Muscle of leg (tissue), 11 donors: ENCODE data around the gene ZNF568. TPM values are rescaled to one million over a fixed set of nuclear protein-coding genes. Genes with fewer than 3 reads are reported as not detected.

Experiments
- DNase-seq: peaks from one replicate; pipeline ENCODE4 v3.0.0; 2013
- H3K27ac ChIP-seq: one replicate; pipeline ENCODE4 v1.5.1; 2013; ENCODE audit warnings: mild to moderate bottlenecking, low read length, control low read depth
- H3K27me3 ChIP-seq: one replicate; pipeline ENCODE4 v1.6.1; 2013; ENCODE audit warnings: low read length; ENCODE audit not compliant: control insufficient read depth, insufficient read depth
- H3K36me3 ChIP-seq: one replicate; pipeline ENCODE4 v1.6.1; 2013; ENCODE audit warnings: low read length; ENCODE audit not compliant: control insufficient read depth, insufficient read depth
- H3K4me1 ChIP-seq: one replicate; pipeline ENCODE4 v1.6.1; 2013; ENCODE audit warnings: low read length; ENCODE audit not compliant: control insufficient read depth, insufficient read depth
- H3K4me3 ChIP-seq: one replicate; pipeline ENCODE4 v1.5.1; 2013; ENCODE audit warnings: low read length, control low read depth
- H3K9me3 ChIP-seq: replicated peaks from 2 replicates; pipeline ENCODE4 v1.6.1; 2013; ENCODE audit warnings: low read depth, low read length; ENCODE audit not compliant: control insufficient read depth
- WGBS: methylation state at CpG from one replicate; pipeline ENCODE4 v1.1.5; 2013; ENCODE audit warnings: missing lambda C conversion rate; ENCODE audit not compliant: insufficient coverage; 5-methylcytosine and 5-hydroxymethylcytosine counted together
- polyA plus RNA-seq, 8 donors: library from polyadenylated mRNA; unstranded; fragments of 120-200 nt; gene quantifications; one replicate each; pipeline versions ENCODE4 v1.2.1 to v1.2.3, GENCODE V29; 2013; ENCODE audit warnings: inconsistent platforms in 1 of 8, low replicate concordance in 1 of 8; ENCODE audit not compliant: insufficient read length in 8 of 8, insufficient read depth in 1 of 8
- total RNA-seq: library from RNA; stranded (reverse); fragments of 120-200 nt; gene quantifications from one replicate; pipeline ENCODE4 v1.2.4, GENCODE V29; 2013

ZNF568 gene
- total and polyA plus RNA-seq, 9 donors = 21.9 to 37.4 (median 30.7) TPM

DNA sequence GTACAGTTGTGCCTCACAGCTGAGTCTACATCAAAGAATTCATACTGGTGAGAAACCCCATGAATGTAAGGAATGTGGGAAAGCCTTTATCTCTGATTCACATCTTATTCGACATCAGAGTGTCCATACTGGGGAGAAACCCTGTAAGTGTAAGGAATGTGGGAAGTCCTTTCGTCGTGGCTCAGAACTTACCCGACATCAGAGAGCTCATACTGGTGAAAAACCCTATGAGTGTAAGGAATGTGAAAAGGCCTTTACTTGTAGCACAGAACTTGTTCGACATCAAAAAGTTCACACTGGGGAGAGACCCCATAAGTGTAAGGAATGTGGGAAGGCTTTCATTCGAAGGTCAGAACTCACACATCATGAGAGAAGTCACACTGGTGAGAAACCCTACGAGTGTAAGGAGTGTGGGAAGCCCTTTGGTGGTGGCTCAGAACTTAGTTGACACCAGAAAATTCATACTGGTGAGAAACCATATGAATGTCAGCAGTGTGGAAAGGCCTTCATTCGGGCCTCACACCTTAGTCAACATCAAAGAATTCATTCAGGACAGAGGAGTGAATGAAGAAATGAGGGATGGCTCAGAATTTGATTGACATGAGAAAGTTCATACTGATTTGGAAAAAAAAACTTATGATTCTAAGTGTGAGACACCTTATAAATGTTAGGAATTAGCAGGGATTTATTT is 81.2 kb downstream of the ZNF568 start:
- Histone ChIP-seq H3K4me3 (no peak overlapping the region), H3K27me3 (no peaks in the 10 kb centered on the region), H3K4me1 (no peaks in the 10 kb centered on the region), H3K9me3 (peaks cover 5% of the 10 kb centered on the region), H3K27ac (no peak overlapping the region), H3K36me3 (peaks cover 26% of the 10 kb centered on the region)
- no peak for DNase-seq
- 97% methylated on average over 5 of the region's 8 CpGs for WGBS

DNA sequence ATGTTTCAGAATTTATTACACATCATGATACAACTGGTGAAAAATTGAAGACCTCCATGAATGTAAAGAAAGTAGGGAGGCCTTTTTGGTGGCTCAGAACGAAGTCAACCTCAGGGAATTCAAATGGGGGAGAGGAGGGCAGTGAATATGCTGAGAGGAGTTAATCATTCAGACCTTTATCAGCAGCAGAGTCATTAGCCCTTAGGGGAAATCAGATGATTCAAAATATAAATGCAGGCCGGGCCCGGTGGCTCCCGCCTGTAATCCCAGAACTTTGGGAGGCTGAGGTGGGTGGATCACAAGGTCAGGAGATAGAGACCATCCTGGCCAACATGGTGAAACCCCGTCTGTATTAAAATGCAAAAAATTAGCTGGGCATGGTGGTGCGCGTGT is 81.7 kb downstream of the ZNF568 start:
- Histone ChIP-seq H3K4me3 (no peak overlapping the region), H3K27me3 (no peaks in the 10 kb centered on the region), H3K9me3 (peaks cover 1% of the 10 kb centered on the region), H3K27ac (no peak overlapping the region), H3K4me1 (no peaks in the 10 kb centered on the region), H3K36me3 (peaks cover 26% of the 10 kb centered on the region)
- whole genome bisulfite sequencing = 94% methylated on average over 3 of the region's 7 CpGs
- no peak for DNase-seq

DNA sequence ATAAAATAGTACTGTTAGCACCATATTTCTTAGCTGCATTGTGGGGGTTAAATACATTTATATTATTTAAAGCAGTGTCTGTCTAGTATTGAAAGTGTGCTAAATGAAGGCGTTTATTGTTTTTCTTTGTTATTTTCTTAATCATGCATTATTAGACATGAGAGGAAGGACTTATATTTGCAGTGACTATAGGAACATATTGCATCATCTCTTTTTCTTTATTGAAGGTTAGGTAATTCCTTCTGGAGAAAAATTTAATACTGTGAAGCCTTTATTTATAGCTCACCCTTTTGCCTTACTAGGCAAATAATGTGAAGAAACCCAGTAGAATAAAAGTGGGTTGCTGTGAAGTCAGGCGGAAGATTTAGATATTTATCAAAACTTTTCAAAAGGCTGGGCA is 83.2 kb downstream of the ZNF568 start:
- DNase-seq = no peak
- Histone ChIP-seq H3K36me3 (peaks cover 26% of the 10 kb centered on the region), H3K4me1 (no peaks in the 10 kb centered on the region), H3K27me3 (no peaks in the 10 kb centered on the region), H3K9me3 (no peaks in the 10 kb centered on the region), H3K27ac (no peak overlapping the region), H3K4me3 (no peak overlapping the region)
- WGBS = no CpG with 5 or more reads among the region's 2 CpGs

GRCh38 chr19:37007587-37008220 is 91.6 kb downstream of the ZNF568 start:
- no peak overlapping the region for H3K27ac ChIP-seq
- peaks cover 40% of the 10 kb centered on the region for H3K9me3 ChIP-seq
- WGBS = 18% methylated on average over 40 of the region's 48 CpGs

GRCh38 chr19:37009871-37010270 is 93.7 kb downstream of the ZNF568 start:
- H3K27me3 ChIP-seq = no peaks in the 10 kb centered on the region
- peaks cover 61% of the 10 kb centered on the region for H3K9me3 ChIP-seq
- H3K36me3 ChIP-seq = peaks cover 3% of the 10 kb centered on the region
- no peak overlapping the region for H3K27ac ChIP-seq
- no peak overlapping the region for H3K4me3 ChIP-seq
- H3K4me1 ChIP-seq = no peaks in the 10 kb centered on the region
- 94% methylated on average over 28 of the region's 28 CpGs for WGBS
- DNase-seq = no peak

More at GRCh38 chr19:37007587-37008220, 91.6 kb downstream of the ZNF568 start:
- H3K27me3 ChIP-seq = no peaks in the 10 kb centered on the region
- peaks cover 3% of the 10 kb centered on the region for H3K36me3 ChIP-seq
- H3K4me3 ChIP-seq = peak overlapping the region; percentile 41
- DNase-seq = peak; percentile 64
- H3K4me1 ChIP-seq = no peaks in the 10 kb centered on the region

DNA sequence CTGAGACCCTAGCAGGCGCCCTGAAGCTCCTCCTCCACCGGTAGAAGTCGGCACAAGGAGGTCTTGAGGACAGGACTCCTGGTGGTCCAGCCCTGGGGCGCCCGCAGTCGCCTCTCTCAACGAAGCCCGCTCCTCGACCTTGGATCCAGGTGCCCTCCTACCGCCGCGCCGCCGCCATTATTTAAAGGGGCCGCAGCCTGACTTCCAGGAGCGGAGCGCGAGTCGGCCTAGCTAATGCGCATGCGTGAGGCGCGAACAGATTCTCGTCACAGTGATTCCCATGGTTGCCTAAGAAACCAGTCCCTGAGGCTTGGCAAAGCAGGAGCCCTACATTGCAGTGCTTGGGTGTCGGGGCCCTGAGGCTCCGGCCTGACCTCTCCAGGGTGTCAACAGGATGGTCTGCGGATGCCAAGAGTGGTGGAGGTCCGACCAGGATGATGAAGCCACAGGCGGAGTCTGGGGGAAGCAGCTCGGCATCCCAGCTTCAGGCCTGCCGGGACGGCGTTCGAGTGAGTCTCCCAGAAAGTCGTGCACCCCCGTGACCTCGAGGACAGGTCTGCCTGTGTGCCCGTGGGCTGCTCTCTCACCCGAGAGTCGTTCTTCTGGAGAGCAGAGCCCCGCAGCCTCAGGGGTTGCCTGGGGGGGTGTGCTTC is 96.1 kb downstream of the ZNF568 start:
- Histone ChIP-seq H3K27ac (no peak overlapping the region), H3K9me3 (peaks cover 84% of the 10 kb centered on the region), H3K4me1 (no peaks in the 10 kb centered on the region), H3K27me3 (no peaks in the 10 kb centered on the region), H3K4me3 (no peak overlapping the region), H3K36me3 (peaks cover 3% of the 10 kb centered on the region)
- DNase-seq = no peak
- WGBS = 97% methylated on average over 38 of the region's 41 CpGs

GRCh38 chr19:37014456-37014855 is 98.3 kb downstream of the ZNF568 start:
- no peaks in the 10 kb centered on the region for H3K27me3 ChIP-seq
- H3K9me3 ChIP-seq = peaks cover 85% of the 10 kb centered on the region
- no peak overlapping the region for H3K4me3 ChIP-seq
- H3K36me3 ChIP-seq = peaks cover 3% of the 10 kb centered on the region
- WGBS = 96% methylated on average over 23 of the region's 23 CpGs
- H3K4me1 ChIP-seq = no peaks in the 10 kb centered on the region
- DNase-seq = no peak
- no peak overlapping the region for H3K27ac ChIP-seq

DNA sequence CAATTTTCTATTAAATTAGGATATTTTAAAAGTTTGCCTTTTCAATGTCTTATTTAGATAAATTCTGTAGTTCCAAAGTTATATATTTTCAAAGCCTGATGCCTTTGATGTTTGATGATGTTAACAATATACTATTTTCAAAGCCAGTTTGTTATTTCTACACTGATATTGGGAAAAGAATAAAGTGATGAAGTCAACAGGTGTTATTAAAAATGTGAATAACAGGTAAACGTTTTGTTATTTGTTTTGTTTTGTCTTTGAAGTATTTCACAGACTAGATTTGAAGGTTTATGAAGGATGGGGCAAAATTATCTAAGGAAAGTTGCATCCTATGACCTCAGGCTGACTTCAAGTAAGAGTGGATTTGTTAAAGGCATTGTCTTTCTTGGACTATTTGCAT is 129.0 kb downstream of the ZNF568 start:
- H3K27ac ChIP-seq = no peak overlapping the region
- no peaks in the 10 kb centered on the region for H3K4me1 ChIP-seq
- no peak for DNase-seq
- no peaks in the 10 kb centered on the region for H3K27me3 ChIP-seq
- WGBS = no CpG with 5 or more reads among the region's 1 CpG
- H3K9me3 ChIP-seq = peaks cover 13% of the 10 kb centered on the region
- no peaks in the 10 kb centered on the region for H3K36me3 ChIP-seq
- H3K4me3 ChIP-seq = no peak overlapping the region
